HuH-7 (cell line): ENCODE results near the gene TTLL11.
A peak's percentile ranks its signal among the peaks of the same experiment; 100 is the strongest.

Source experiments
- DNase-seq: peaks from one replicate; pipeline ENCODE4 v3.0.0; 2011; ENCODE audit warnings: low spot score

Gene TTLL11

GRCh38 chr9:121830441-121831140 lies 262.5 kb downstream of the TTLL11 start:
- DNase-seq = no peak

DNA sequence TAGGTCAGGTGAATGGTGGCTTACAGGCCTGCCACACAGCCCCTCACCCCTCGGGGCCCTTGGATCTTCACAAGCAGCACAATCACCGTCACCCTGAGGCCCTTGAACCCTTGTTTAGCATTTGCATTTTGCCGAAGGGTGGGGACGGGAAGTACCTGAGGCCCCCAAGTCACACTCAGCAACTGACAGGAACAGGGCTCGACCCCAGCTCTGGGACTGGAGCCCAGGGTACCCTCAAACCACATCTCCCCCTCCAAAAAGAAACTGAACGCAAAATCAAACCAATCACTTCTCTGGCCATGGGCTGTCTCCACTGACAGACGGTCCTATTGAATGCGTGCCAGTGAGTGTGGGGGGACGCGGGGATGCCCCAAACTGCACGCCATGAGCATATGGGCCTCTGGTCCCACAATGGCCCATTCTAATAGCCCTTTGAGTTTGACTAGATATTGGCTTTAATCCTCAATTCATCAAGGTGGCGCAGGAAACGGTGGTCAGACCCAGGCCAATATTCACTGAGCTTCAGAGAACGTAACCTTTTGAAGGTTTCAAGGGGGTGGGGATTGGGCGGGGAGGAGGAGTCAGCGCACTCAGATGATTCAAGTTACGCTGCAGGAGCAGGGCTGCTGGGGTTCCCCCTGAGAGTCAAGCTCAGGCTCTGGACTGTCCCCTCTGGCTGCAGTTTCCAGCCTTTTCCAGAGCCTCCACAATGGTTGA lies 265.7 kb downstream of the TTLL11 start:
- DNase-seq = no peak

- no peak for DNase-seq
Observed at GRCh38 chr9:121826711-121827110, 266.4 kb downstream of the TTLL11 start.

GRCh38 chr9:121825031-121825691 lies 267.9 kb downstream of the TTLL11 start:
- no peak for DNase-seq

- DNase-seq = peak; percentile 49
Observed at GRCh38 chr9:121824651-121825030, 268.5 kb downstream of the TTLL11 start.

GRCh38 chr9:121823451-121824169 lies 269.5 kb downstream of the TTLL11 start:
- no peak for DNase-seq

- DNase-seq = no peak
Observed at GRCh38 chr9:121822093-121823085, 270.7 kb downstream of the TTLL11 start.

GRCh38 chr9:121821326-121821725 lies 271.8 kb downstream of the TTLL11 start:
- DNase-seq = no peak

DNA sequence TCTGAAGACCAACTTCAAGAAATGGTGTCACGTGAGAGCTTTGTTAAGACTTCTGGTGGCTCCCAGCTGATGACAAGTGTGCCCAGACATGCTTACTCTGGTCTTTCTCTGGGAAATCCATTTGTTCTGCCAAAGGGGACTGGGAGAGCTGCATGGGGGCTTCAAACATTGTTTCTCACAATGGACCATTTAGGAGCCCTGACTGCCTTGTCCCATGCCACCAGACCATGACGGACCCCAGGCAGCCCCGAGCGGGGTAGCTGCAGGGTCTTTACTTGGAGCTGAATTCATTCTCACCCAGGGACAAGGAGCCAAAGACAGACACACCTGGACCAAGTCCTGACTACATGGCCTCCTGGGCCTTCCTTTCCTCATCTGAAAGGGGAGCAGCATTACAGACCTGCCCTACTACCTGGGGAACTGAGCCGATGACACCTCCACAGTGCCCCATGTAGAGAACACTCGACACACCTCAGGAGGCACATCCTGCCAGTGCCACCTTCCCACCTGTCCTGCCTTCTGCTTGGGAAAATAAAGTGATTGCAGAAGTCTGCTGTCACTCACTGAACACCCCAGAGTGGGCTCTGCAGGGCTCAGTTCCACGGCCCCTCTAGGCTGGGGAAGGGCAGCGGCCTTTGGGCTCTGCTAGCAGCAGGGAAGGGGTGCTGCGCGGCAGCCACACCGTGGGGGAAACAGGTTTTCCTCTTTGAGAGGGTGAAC lies 272.7 kb downstream of the TTLL11 start:
- DNase-seq = no peak

GRCh38 chr9:121819428-121820231 lies 273.5 kb downstream of the TTLL11 start:
- DNase-seq = no peak

DNA sequence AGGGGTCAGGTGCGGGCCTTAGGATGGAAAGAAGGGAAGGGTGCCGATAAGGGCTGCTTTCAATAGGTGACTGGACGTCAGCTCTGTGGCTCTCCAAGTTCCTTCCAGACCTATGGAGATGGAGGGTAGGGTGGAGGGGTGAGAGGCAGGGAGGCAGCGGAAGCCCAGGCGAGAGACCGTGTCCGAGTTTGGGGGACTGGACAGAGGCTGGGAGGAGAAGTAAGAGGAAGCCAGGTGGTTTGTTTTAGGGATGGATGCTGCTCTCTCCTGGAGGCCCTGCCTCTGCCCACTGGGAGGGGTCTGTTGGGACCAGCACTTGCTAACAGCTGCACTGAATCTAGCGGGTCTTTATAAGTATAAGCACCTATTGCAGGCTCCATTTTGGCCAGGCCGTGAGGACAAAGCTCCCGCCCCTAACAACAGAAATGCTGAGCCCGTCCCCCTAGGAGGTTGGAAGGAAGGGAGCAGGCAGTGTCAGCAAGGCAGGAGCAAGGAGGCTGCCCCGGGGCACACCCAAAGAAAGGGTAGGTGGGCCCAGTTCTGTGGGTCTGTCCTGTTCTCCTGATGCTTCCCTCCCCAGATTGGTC lies 274.2 kb downstream of the TTLL11 start:
- no peak for DNase-seq

GRCh38 chr9:121818016-121818661 lies 275.0 kb downstream of the TTLL11 start:
- DNase-seq = no peak

GRCh38 chr9:121817476-121817875 lies 275.6 kb downstream of the TTLL11 start:
- no peak for DNase-seq

DNA sequence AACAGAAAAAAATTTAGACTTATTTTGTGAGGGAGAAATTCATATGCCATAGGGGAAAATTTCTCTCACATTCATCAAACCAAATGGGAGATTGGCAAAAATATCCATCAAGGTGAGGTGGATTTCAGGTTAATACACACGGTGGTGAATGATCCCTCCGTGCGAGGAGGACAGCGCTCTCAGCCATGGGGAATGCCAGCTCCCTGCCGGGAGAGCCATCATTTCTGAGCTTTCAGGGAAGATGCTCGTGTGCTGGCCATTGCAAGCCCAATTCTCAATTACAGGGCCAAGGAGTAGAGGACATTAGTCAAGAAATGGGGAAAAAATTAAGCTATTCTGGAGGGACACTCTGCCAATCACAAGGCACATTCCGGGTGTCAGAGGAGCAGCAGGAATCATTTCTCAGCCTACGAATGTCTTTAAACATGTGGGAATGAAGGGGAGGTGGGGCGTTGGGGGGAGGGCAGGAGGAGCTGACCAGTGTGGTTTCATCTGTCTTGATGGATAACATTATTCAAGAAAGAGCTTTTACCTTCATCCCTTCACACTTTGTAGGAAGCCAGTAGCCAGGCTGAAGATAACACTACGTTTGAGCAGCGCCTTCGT lies 276.2 kb downstream of the TTLL11 start:
- no peak for DNase-seq

DNA sequence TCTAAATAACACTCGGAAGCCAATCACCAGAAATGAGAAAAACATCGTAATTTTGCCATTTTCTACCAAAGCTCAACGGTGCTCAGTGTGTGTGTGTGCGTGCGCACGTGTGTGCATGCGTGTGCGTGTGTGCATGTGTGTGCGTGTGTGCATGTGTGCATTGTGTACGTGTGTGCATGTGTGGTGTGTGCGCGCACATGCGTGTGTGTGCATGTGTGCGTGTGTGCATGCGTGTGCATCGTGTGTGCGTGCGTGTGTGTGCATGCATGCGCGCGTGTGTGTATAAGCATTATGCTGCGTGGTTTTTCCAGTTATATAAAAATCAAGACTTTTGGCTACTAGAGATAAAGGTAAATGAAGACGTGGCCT lies 276.7 kb downstream of the TTLL11 start:
- DNase-seq = no peak

GRCh38 chr9:121815546-121816448 lies 277.3 kb downstream of the TTLL11 start:
- no peak for DNase-seq

DNA sequence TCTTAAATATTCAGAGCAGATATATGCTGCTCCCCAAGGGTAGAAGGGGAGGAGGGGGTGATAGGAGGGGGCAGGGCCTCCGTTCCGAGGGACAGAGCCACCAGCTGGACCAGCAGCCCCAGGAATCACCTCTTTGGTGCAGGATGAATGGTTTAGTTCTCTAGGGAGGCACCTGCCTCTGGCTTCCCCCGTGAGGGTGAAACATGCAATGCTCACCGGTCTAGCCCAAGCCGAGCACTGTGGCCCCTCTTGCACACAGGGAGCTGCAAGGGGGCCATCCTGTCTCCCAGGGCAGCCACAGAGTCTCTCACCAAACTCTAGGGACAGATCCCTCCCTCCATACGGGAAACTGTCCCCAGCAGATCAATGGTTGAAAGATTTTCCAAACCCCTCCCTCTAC lies 278.0 kb downstream of the TTLL11 start:
- no peak for DNase-seq
